CD4-positive, alpha-beta T cell (primary cell): ENCODE measurements around the gene NELFB. TPM values are rescaled to one million over a fixed set of nuclear protein-coding genes. Genes with fewer than 3 reads are reported as not detected.

Source experiments
- ATAC-seq: fragments of 200-7000 bp; cut with Tn5 transposase; one replicate; pipeline ENCODE4 v1.10.0; 2022; ENCODE audit warnings: mild to moderate bottlenecking; ENCODE audit not compliant: poor library complexity
- CTCF ChIA-PET: fragments of 350-600 bp; sonication (Branson Sonifier 250); formaldehyde crosslinking; loops from one replicate; lab custom pipeline; 2021; ENCODE audit warnings: antibody characterized with exemption, inconsistent platforms; lab: Charles Lee
- POLR2A ChIA-PET: fragments of 350-600 bp; sonication (Branson Sonifier 250); formaldehyde crosslinking; loops from one replicate; lab custom pipeline; 2021; ENCODE audit warnings: antibody characterized with exemption, inconsistent platforms; lab: Charles Lee
- DNase-seq, 14 experiments: peaks; one replicate each; pipeline ENCODE4 v3.0.0-alpha.2; 2013 to 2020; ENCODE audit warnings: mixed read lengths in 2 of 14
- H3K27ac ChIP-seq, 2 donors: one replicate each; pipeline versions ENCODE4 v1.5.1 to v1.7.0; 2013; ENCODE audit warnings: low read length in 2 of 2, low read depth in 1 of 2, mild to moderate bottlenecking in 1 of 2
- H3K27me3 ChIP-seq, 2 experiments: 1 replicate in 1 of 2; 2 replicates in 1 of 2; pipeline versions ENCODE4 v1.6.1 to v1.7.0; 2013; ENCODE audit warnings: low read length in 2 of 2, control low read depth in 1 of 2, mild to moderate bottlenecking in 1 of 2, moderate library complexity in 1 of 2; ENCODE audit not compliant: insufficient read depth in 2 of 2, control insufficient read depth in 1 of 2
- H3K36me3 ChIP-seq: one replicate; pipeline ENCODE4 v1.6.1; 2013; ENCODE audit warnings: low read length, control low read depth; ENCODE audit not compliant: insufficient read depth
- H3K4me1 ChIP-seq: one replicate; pipeline ENCODE4 v1.6.1; 2013; ENCODE audit warnings: low read length, control low read depth; ENCODE audit not compliant: insufficient read depth
- H3K4me3 ChIP-seq: one replicate; pipeline ENCODE4 v1.5.1; 2013; ENCODE audit warnings: mild to moderate bottlenecking, low read length, moderate library complexity
- H3K9me3 ChIP-seq, 2 experiments: 1 replicate in 1 of 2; 2 replicates in 1 of 2; pipeline versions ENCODE4 v1.6.1 to v1.7.0; 2013; ENCODE audit warnings: low read length in 2 of 2, mild to moderate bottlenecking in 2 of 2, control low read depth in 1 of 2, moderate library complexity in 1 of 2; ENCODE audit not compliant: control insufficient read depth in 1 of 2, insufficient read depth in 1 of 2
- H3K27ac Mint-ChIP-seq: one replicate; pipeline ENCODE4 v1.8.0; 2020; ENCODE audit warnings: mixed read lengths
- H3K27me3 Mint-ChIP-seq: one replicate; pipeline ENCODE4 v1.8.0; 2021; ENCODE audit warnings: mixed read lengths
- H3K36me3 Mint-ChIP-seq: one replicate; pipeline ENCODE4 v1.8.0; 2021; ENCODE audit warnings: low read depth, mixed read lengths
- H3K4me1 Mint-ChIP-seq: one replicate; pipeline ENCODE4 v1.8.0; 2021; ENCODE audit warnings: low read depth, mixed read lengths
- H3K4me3 Mint-ChIP-seq: one replicate; pipeline ENCODE4 v1.8.0; 2020; ENCODE audit warnings: mild to moderate bottlenecking, mixed read lengths
- H3K9me3 Mint-ChIP-seq: one replicate; pipeline ENCODE4 v1.8.0; 2020; ENCODE audit warnings: mixed read lengths
- intact Hi-C, 2 experiments: fragments of 100-400 bp; cut with DNase I in 1 of 2; cut with micrococcal nuclease in 1 of 2; formaldehyde crosslinking; loops; one replicate each; pipeline versions ENCODE4 v1.15.1 to v1.9.0; 2023 to 2025; cut with DNase I, micrococcal nuclease
- total RNA-seq, 174 experiments: library from RNA in 2 of 174; stranded (reverse) in 2 of 174; gene quantifications; one replicate each; pipeline ENCODE4 v1.2.3 and lab custom pipeline; 2021 to 2026
- TF ChIP-seq, protein P1 (sequence below): fragments of 200-600 bp; IDR thresholded peaks from one replicate; pipeline ENCODE4 v1.8.0; 2022; ENCODE audit warnings: antibody characterized with exemption, mild to moderate bottlenecking

NELFB gene
- total RNA-seq, 2 experiments from 2014 or later: 20.7 to 21.2 TPM

DNA sequence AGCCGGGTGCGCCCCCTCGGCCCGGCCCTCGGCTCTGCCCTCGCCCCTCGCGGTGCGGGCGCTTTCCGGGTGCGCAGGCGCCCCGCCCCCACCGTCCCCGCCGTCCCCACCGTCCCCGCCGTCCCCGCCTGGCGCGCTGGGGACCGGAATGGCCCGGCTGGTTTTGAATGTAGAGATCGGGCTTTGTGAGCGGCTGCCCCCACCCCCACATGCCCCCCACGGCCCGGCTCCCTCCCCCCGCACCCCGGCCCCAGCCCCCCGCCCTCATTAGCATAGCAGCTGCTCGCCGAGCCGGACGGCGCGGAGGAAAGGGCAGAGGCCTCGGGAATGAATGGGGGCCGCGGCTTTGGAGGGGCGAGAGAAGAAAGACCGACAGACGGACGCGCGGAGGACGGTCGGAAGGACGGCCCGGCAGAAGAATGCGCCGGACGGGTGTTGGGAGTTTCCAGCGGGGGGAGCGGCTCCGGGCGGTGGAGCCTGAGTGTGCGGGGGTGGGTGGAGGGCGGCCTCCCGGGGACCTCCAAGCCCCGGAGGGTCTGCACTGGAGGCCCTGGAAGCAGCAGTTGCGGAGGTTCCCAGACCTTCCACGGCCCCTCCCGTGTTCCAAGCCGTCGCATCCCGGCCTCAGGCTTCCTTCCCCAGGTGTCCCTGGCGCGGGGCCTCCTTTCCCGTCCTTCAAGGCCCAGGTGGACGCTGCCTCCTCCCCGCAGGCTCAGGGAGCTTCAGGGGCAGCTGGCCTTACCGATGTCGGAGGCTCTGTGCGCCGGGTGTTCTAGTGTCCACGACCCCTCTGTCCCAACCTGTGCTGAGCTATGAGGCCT lies 40.9 kb downstream of the NELFB start:
- Histone ChIP-seq H3K9me3 (peaks cover 0 to 27% of the 10 kb centered on the region in 2 experiments), H3K4me1 (peaks cover 22% of the 10 kb centered on the region), H3K36me3 (no peaks in the 10 kb centered on the region), H3K27ac (no peak overlapping the region), H3K27me3 (peaks cover 63 to 73% of the 10 kb centered on the region in 2 experiments), H3K4me3 (no peak overlapping the region)
- DNase-seq (no peak), ATAC-seq (peak; percentile 19)
- ChIA-PET CTCF (no interaction called here), POLR2A (no interaction called here)
- Mint-ChIP-seq H3K27me3 (peaks cover 46% of the 10 kb centered on the region), H3K9me3 (no peaks in the 10 kb centered on the region), H3K36me3 (no peaks in the 10 kb centered on the region), H3K27ac (no peak overlapping the region), H3K4me3 (peak overlapping the region; percentile 60), H3K4me1 (peaks cover 5% of the 10 kb centered on the region)
- intact Hi-C loops: loop anchor here (2.0 to 5.0 kb wide), 3 partner anchors 111 to 231 kb away; no protein-coding TSS in a partner anchor
- TF ChIP-seq, protein P1, sequence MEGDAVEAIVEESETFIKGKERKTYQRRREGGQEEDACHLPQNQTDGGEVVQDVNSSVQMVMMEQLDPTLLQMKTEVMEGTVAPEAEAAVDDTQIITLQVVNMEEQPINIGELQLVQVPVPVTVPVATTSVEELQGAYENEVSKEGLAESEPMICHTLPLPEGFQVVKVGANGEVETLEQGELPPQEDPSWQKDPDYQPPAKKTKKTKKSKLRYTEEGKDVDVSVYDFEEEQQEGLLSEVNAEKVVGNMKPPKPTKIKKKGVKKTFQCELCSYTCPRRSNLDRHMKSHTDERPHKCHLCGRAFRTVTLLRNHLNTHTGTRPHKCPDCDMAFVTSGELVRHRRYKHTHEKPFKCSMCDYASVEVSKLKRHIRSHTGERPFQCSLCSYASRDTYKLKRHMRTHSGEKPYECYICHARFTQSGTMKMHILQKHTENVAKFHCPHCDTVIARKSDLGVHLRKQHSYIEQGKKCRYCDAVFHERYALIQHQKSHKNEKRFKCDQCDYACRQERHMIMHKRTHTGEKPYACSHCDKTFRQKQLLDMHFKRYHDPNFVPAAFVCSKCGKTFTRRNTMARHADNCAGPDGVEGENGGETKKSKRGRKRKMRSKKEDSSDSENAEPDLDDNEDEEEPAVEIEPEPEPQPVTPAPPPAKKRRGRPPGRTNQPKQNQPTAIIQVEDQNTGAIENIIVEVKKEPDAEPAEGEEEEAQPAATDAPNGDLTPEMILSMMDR: no peak

DNA sequence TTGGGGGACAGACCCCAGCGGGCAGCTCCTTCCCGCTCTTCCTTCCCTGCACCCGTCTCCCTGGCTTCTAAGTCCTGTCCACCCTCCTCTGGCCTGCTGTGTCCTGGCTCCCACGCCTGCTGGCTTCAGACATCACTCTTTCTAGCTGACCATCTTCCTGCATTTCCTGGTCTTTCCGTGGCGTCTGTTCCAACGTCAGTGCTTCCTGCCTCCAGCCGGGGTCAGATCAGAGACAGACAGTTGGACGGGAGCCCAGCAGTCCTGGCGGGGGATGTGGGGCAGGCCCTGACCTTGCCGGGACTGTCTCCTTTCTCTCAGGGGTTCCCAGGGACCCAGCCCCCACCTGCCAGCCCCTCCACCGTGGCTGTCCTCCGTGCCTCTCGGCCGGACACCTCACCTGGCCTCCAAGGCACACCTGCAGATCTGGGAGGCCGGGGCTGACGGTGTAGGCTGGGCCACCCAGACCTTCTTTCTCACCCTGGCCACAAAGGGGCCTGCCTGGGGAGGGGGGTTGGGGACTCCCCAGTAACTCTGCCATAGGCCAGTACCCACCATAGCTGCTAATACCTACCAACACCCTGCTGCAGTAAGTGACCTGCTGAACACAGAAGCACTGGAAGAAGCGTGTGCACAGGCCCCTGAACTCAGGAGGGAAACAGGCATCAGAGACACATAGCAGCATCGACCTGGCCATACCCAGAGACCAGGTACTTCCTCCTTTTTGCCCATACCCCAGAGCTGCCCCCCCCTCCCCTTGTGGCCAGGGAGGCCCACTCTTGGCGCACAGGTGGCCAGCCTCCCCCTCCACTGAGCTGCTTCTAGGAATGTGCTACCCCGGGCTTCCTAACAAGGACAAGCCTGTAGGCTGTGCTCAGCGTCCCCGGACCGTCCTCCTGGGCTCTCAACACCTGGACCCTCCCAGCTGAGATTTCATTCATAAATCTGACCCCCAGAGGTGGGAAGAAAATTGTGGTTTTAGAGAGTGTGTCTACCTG lies 41.8 kb downstream of the NELFB start:
- TF ChIP-seq, protein P1: no peak
- no peak for DNase-seq
- H3K27ac Mint-ChIP-seq: no peak overlapping the region
- peaks cover 5% of the 10 kb centered on the region for H3K4me1 Mint-ChIP-seq
- Histone ChIP-seq H3K9me3 (peaks cover 0 to 27% of the 10 kb centered on the region in 2 experiments), H3K36me3 (no peaks in the 10 kb centered on the region), H3K4me3 (no peak overlapping the region), H3K27me3 (peaks cover 63 to 73% of the 10 kb centered on the region in 2 experiments), H3K27ac (no peak overlapping the region), H3K4me1 (peaks cover 26% of the 10 kb centered on the region)
- no peaks in the 10 kb centered on the region for H3K36me3 Mint-ChIP-seq
- peaks cover 46% of the 10 kb centered on the region for H3K27me3 Mint-ChIP-seq
- ChIA-PET POLR2A (no interaction called here), CTCF (no interaction called here)
- intact Hi-C loops: loop anchor here in 1 of 2 experiments (5.0 kb wide), 1 partner anchor 150 kb away; no protein-coding TSS in a partner anchor
- ATAC-seq: no peak
- H3K9me3 Mint-ChIP-seq: no peaks in the 10 kb centered on the region
- peak overlapping the region; percentile 72 for H3K4me3 Mint-ChIP-seq

DNA sequence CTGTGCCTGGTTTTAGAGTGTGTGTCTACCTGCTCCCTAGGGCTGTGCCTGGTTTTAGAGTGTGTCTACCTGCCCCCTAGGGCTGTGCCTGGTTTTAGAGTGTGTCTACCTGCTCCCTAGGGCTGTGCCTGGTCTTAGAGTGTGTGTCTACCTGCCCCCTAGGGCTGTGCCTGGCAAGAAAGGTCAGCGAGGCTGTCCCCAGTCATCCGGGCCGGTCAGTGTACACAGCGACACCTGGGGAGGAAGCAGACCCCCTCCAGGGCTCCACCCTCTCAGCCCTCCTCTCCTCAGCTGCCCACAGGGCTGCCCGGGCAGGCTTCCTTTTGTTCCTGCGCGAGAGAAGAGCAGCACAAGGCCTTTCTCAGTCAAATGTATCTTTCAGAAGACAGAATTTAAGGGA lies 42.8 kb downstream of the NELFB start:
- TF ChIP-seq, protein P1: no peak
- Mint-ChIP-seq H3K4me1 (peaks cover 5% of the 10 kb centered on the region), H3K27me3 (peaks cover 42% of the 10 kb centered on the region), H3K4me3 (peak overlapping the region; percentile 25), H3K9me3 (no peaks in the 10 kb centered on the region), H3K36me3 (no peaks in the 10 kb centered on the region), H3K27ac (no peak overlapping the region)
- ATAC-seq (no peak), DNase-seq (no peak)
- H3K27ac ChIP-seq: no peak overlapping the region
- peaks cover 32% of the 10 kb centered on the region for H3K4me1 ChIP-seq
- H3K9me3 ChIP-seq: peaks cover 0 to 27% of the 10 kb centered on the region in 2 experiments
- ChIA-PET POLR2A (no interaction called here), CTCF (no interaction called here)
- intact Hi-C loops: loop anchor here in 1 of 2 experiments (5.0 kb wide), 1 partner anchor 149 kb away; no protein-coding TSS in a partner anchor
- peaks cover 62 to 71% of the 10 kb centered on the region in 2 experiments for H3K27me3 ChIP-seq
- no peak overlapping the region for H3K4me3 ChIP-seq
- no peaks in the 10 kb centered on the region for H3K36me3 ChIP-seq
